H1 (cell line): Measurements from ENCODE around the gene RNF145. TPM values are rescaled to one million over a fixed set of nuclear protein-coding genes. Genes with fewer than 3 reads are reported as not detected.

Source experiments
- CTCF ChIA-PET: fragments of 300-600 bp; sonication (Branson Sonifier 250); formaldehyde crosslinking; loops from one replicate; lab custom pipeline; 2021; ENCODE audit not compliant: partially characterized antibody; lab: Charles Lee
- POLR2A ChIA-PET: fragments of 300-600 bp; sonication (Branson Sonifier 250); formaldehyde crosslinking; loops from one replicate; lab custom pipeline; 2021; ENCODE audit warnings: inconsistent platforms; ENCODE audit not compliant: partially characterized antibody; lab: Charles Lee
- DNase-seq, 2 experiments: peaks; one replicate each; pipeline versions ENCODE4 v3.0.0 to v3.0.0-alpha.2; 2010 to 2022; ENCODE audit warnings: low spot score in 2 of 2, low read depth in 1 of 2, mixed read lengths in 1 of 2
- FAIRE-seq: peaks from 2 replicates; lab custom pipeline; 2011; peaks lifted over from hg19 to GRCh38; lab: Jason Lieb, UNC
- H2AFZ ChIP-seq: 2 replicates; pipeline ENCODE4 v1.8.1; 2012; ENCODE audit warnings: low read length, inconsistent platforms
- H2AK5ac ChIP-seq: 2 replicates; pipeline ENCODE4 v1.6.1; 2013; ENCODE audit warnings: low read depth, low read length
- H2BK120ac ChIP-seq: replicated peaks from 2 replicates; pipeline ENCODE3; 2013; ENCODE audit warnings: low read depth, low read length, inconsistent platforms
- H2BK12ac ChIP-seq: 2 replicates; pipeline ENCODE4 v1.6.1; 2013; ENCODE audit warnings: low read depth, low read length
- H2BK15ac ChIP-seq: 2 replicates; pipeline ENCODE4 v1.6.1; 2013; ENCODE audit warnings: low read length
- H2BK20ac ChIP-seq: 2 replicates; pipeline ENCODE4 v1.6.1; 2013; ENCODE audit warnings: low read length
- H2BK5ac ChIP-seq: 2 replicates; pipeline ENCODE4 v1.6.1; 2013; ENCODE audit warnings: low read depth, low read length
- H3K14ac ChIP-seq: 2 replicates; pipeline ENCODE4 v1.6.1; 2013; ENCODE audit warnings: inconsistent platforms; ENCODE audit not compliant: insufficient read length
- H3K18ac ChIP-seq: 2 replicates; pipeline ENCODE4 v1.6.1; 2013; ENCODE audit warnings: low read length; ENCODE audit errors: extremely low read depth
- H3K23ac ChIP-seq: 2 replicates; pipeline ENCODE4 v1.6.1; 2013; ENCODE audit warnings: inconsistent platforms; ENCODE audit not compliant: insufficient read length
- H3K23me2 ChIP-seq: 2 replicates; pipeline ENCODE4 v1.6.1; 2013; ENCODE audit warnings: low read depth, low read length
- H3K27ac ChIP-seq: 2 replicates; pipeline ENCODE4 v1.6.1; 2011; ENCODE audit warnings: low read depth, low read length, inconsistent platforms
- H3K27me3 ChIP-seq, 4 experiments: replicated peaks in 1 of 4; 1 replicate in 1 of 4; 2 replicates in 3 of 4; pipeline versions ENCODE4 v1.6.1 to v1.8.1; 2011 to 2013; ENCODE audit warnings: low read length in 3 of 4, mild to moderate bottlenecking in 3 of 4, inconsistent platforms in 2 of 4, mixed read lengths in 2 of 4, moderate library complexity in 1 of 4; ENCODE audit not compliant: control insufficient read depth in 3 of 4, insufficient read depth in 3 of 4; ENCODE audit errors: extremely low read depth in 1 of 4
- H3K36me3 ChIP-seq, 4 experiments: 2 replicates each; pipeline versions ENCODE4 v1.6.1 to v1.8.1; 2011 to 2013; ENCODE audit warnings: mild to moderate bottlenecking in 4 of 4, low read length in 3 of 4, moderate library complexity in 2 of 4, control low read depth in 1 of 4, inconsistent platforms in 1 of 4; ENCODE audit not compliant: insufficient read depth in 4 of 4, control insufficient read depth in 2 of 4
- H3K4ac ChIP-seq: replicated peaks from 2 replicates; pipeline ENCODE3; 2013; ENCODE audit warnings: low read length, low read depth, mixed read lengths, inconsistent platforms; ENCODE audit not compliant: insufficient read length
- H3K4me1 ChIP-seq, 4 experiments: replicated peaks in 1 of 4; 1 replicate in 1 of 4; 2 replicates in 3 of 4; pipeline versions ENCODE4 v1.6.1 to v1.8.1; 2011 to 2013; ENCODE audit warnings: low read length in 3 of 4, inconsistent platforms in 2 of 4, mixed read lengths in 1 of 4; ENCODE audit not compliant: insufficient read depth in 4 of 4, control insufficient read depth in 3 of 4
- H3K4me2 ChIP-seq, 2 experiments: 2 replicates each; pipeline versions ENCODE4 v1.6.1 to v1.8.1; 2011 to 2013; ENCODE audit warnings: low read depth in 2 of 2, low read length in 2 of 2, control low read depth in 1 of 2, inconsistent platforms in 1 of 2, mild to moderate bottlenecking in 1 of 2; ENCODE audit not compliant: insufficient read depth in 1 of 2
- H3K4me3 ChIP-seq, 4 experiments: fragments of 200-600, 300-600 bp in 1 of 4; sonication (generic), shearing (Covaris generic), sonication (Bioruptor Twin) in 1 of 4; 2 replicates each; pipeline versions ENCODE4 v1.5.1 to v1.8.1; 2011 to 2016; ENCODE audit warnings: low read length in 4 of 4, low read depth in 3 of 4, control low read depth in 2 of 4, inconsistent platforms in 2 of 4, mild to moderate bottlenecking in 2 of 4, mixed read lengths in 1 of 4, moderate library complexity in 1 of 4; ENCODE audit not compliant: insufficient read depth in 2 of 4; ENCODE audit errors: extremely low read depth in 1 of 4
- H3K56ac ChIP-seq: replicated peaks from 2 replicates; pipeline ENCODE3; 2013; ENCODE audit warnings: low read depth, mild to moderate bottlenecking, mixed read lengths, low read length, inconsistent platforms; ENCODE audit not compliant: insufficient read length
- H3K79me1 ChIP-seq: 2 replicates; pipeline ENCODE4 v1.6.1; 2013; ENCODE audit warnings: low read depth, low read length, control low read depth
- H3K79me2 ChIP-seq, 2 experiments: 2 replicates each; pipeline versions ENCODE4 v1.6.1 to v1.8.1; 2012 to 2013; ENCODE audit warnings: low read length in 2 of 2, mild to moderate bottlenecking in 2 of 2, inconsistent platforms in 1 of 2; ENCODE audit not compliant: insufficient read depth in 2 of 2, control insufficient read depth in 1 of 2
- H3K9ac ChIP-seq, 4 experiments: replicated peaks in 1 of 4; 1 replicate in 1 of 4; 2 replicates in 3 of 4; pipeline versions ENCODE4 v1.6.1 to v1.8.1; 2011 to 2013; ENCODE audit warnings: low read depth in 3 of 4, low read length in 3 of 4, control low read depth in 2 of 4, mild to moderate bottlenecking in 2 of 4, moderate library complexity in 2 of 4, inconsistent platforms in 1 of 4; ENCODE audit errors: extremely low read depth in 1 of 4
- H3K9me3 ChIP-seq, 2 experiments: 2 replicates each; pipeline versions ENCODE4 v1.6.1 to v1.8.1; 2012 to 2013; ENCODE audit warnings: mild to moderate bottlenecking in 2 of 2, moderate library complexity in 2 of 2, control low read depth in 1 of 2, inconsistent platforms in 1 of 2, low read depth in 1 of 2, low read length in 1 of 2, mixed read lengths in 1 of 2; ENCODE audit not compliant: insufficient read depth in 2 of 2
- H4K20me1 ChIP-seq, 2 experiments: replicated peaks in 1 of 2; 2 replicates each; pipeline versions ENCODE3 to v1.8.1; 2011 to 2013; ENCODE audit warnings: inconsistent platforms in 2 of 2, low read length in 2 of 2, mild to moderate bottlenecking in 1 of 2; ENCODE audit not compliant: insufficient read depth in 2 of 2, control insufficient read depth in 1 of 2
- H4K5ac ChIP-seq: 2 replicates; pipeline ENCODE4 v1.6.1; 2013; ENCODE audit warnings: low read length, low read depth, mixed read lengths, inconsistent platforms; ENCODE audit not compliant: insufficient read length
- H4K8ac ChIP-seq: 2 replicates; pipeline ENCODE4 v1.8.0; 2013; ENCODE audit warnings: mild to moderate bottlenecking, moderate library complexity, low read length, inconsistent platforms; ENCODE audit not compliant: insufficient read depth; ENCODE audit errors: extremely low read depth
- H4K91ac ChIP-seq: replicated peaks from 2 replicates; pipeline ENCODE3; 2013; ENCODE audit warnings: low read length, mixed read lengths, inconsistent platforms; ENCODE audit not compliant: insufficient read length
- ATF2 ChIP-seq: IDR thresholded peaks from 2 replicates; pipeline ENCODE4 v1.6.1; 2012; ENCODE audit warnings: low read length, inconsistent platforms
- KDM4A ChIP-seq: IDR thresholded peaks from one replicate; pipeline ENCODE4 v1.7.1; 2012; ENCODE audit warnings: low read depth, mild to moderate bottlenecking, moderate library complexity, low read length, inconsistent platforms; ENCODE audit not compliant: severe bottlenecking
- POLR2A ChIP-seq, 2 experiments: IDR thresholded peaks; 1 replicate in 1 of 2; 2 replicates in 1 of 2; pipeline ENCODE4 v1.6.1; 2011; ENCODE audit warnings: low read depth in 2 of 2, low read length in 2 of 2, mild to moderate bottlenecking in 2 of 2; ENCODE audit errors: control extremely low read depth in 1 of 2
- RBBP5 ChIP-seq: IDR thresholded peaks from 2 replicates; pipeline ENCODE4 v1.7.1; 2012; ENCODE audit warnings: low read depth, mild to moderate bottlenecking, inconsistent platforms, low read length, moderate library complexity, borderline replicate concordance
- ZNF274 ChIP-seq: IDR thresholded peaks from 2 replicates; pipeline ENCODE4 v1.7.0; 2012; ENCODE audit warnings: low read length, borderline replicate concordance; ENCODE audit errors: extremely low read depth
- WGBS, 2 experiments: shearing (Covaris generic) in 1 of 2; methylation state at CpG; one replicate each; pipeline versions ENCODE4 v1.1.6 to v1.1.7; 2013 to 2015; ENCODE audit warnings: low lambda C conversion rate in 2 of 2, mixed read lengths in 2 of 2, inconsistent platforms in 1 of 2, low coverage in 1 of 2, missing lambda C conversion rate in 1 of 2; ENCODE audit not compliant: insufficient replicate concordance in 2 of 2, insufficient coverage in 1 of 2, insufficient read length in 1 of 2; ENCODE audit errors: extremely low coverage in 1 of 2, missing lambda C conversion rate in 1 of 2; 5-methylcytosine and 5-hydroxymethylcytosine counted together
- polyA plus RNA-seq, 7 experiments: library from polyadenylated mRNA; depleted of rRNA in 3 of 7; stranded (reverse) in 5 of 7; unstranded in 2 of 7; fragments of >200 nt in 5 of 7; fragments of 200-250 nt in 2 of 7; gene quantifications; 1 replicate in 5 of 7; 2 replicates in 1 of 7; 4 replicates in 1 of 7; pipeline versions ENCODE4 v1.2.1 to v1.2.3, GENCODE V29; 2011 to 2013; ENCODE audit warnings: missing spikeins in 2 of 7, mixed read lengths in 2 of 7
- total RNA-seq: library from RNA; stranded (reverse); fragmentation: NEBNext Ultra II Directional; extraction: Animal tissue kit (Norgen Biotek cat#: 25700); gene quantifications from 2 replicates; pipeline ENCODE4 v1.2.1, GENCODE V29; 2021

Gene RNF145
- total and polyA plus RNA-seq, 2 of the 8 experiments (the other 6 are each of a cell fraction or from before 2014, with no cell fraction given): 34.2 to 72.5 TPM

GRCh38 chr5:159183247-159183646, 26.1 kb downstream of the RNF145 start:
- H3K18ac ChIP-seq: no peak overlapping the region
- no peaks in the 10 kb centered on the region; a peak in 2 of 4 replicates for H3K79me2 ChIP-seq
- H3K27me3 ChIP-seq: no peaks in the 10 kb centered on the region
- peaks cover 0 to 6% (median 2%) of the 10 kb centered on the region in 4 experiments; a peak in 2 of 8 replicates for H3K36me3 ChIP-seq
- peaks cover 0 to 4% of the 10 kb centered on the region in 2 experiments for H4K20me1 ChIP-seq
- H4K8ac ChIP-seq: no peak overlapping the region
- ChIA-PET CTCF (no interaction called here), POLR2A (no interaction called here)
- H3K23me2 ChIP-seq: no peaks in the 10 kb centered on the region
- peaks cover 0 to 5% (median 0%) of the 10 kb centered on the region in 4 experiments; a peak in 1 of 7 replicates for H3K4me1 ChIP-seq
- no peak overlapping the region for H2BK5ac ChIP-seq
- FAIRE-seq: no peak
- DNase-seq: no peak
- H2BK15ac ChIP-seq: no peak overlapping the region
- H3K79me1 ChIP-seq: no peaks in the 10 kb centered on the region
- H3K27ac ChIP-seq: no peak overlapping the region
- TF ChIP-seq RBBP5 (no peak), ATF2 (no peak), POLR2A (IDR thresholded peaks at IDR 0.05; ENCODE audit: control extremely low read depth in 1 of 2, low read depth in 2 of 2, low read length in 2 of 2) (no peak), KDM4A (no peak), ZNF274 (no peak)
- H3K9ac ChIP-seq: no peak overlapping the region; a peak in 1 of 7 replicates
- H3K4ac ChIP-seq: no peak overlapping the region
- no peak overlapping the region for H2BK120ac ChIP-seq
- no peak overlapping the region for H3K4me2 ChIP-seq
- H3K4me3 ChIP-seq: no peak overlapping the region
- H3K23ac ChIP-seq: no peak overlapping the region
- no peak overlapping the region for H4K91ac ChIP-seq
- H3K14ac ChIP-seq: no peak overlapping the region
- 86% methylated on average over 1 of the region's 1 CpG; no CpG with 5 or more reads in 1 of the 2 experiments for WGBS, 2 experiments
- H3K56ac ChIP-seq: no peak overlapping the region
- H2AFZ ChIP-seq: no peak overlapping the region
- H3K9me3 ChIP-seq: no peaks in the 10 kb centered on the region
- no peak overlapping the region for H2BK20ac ChIP-seq
- no peak overlapping the region for H2BK12ac ChIP-seq
- H4K5ac ChIP-seq: no peak overlapping the region
- no peak overlapping the region for H2AK5ac ChIP-seq
